GM18868 (cell line): ENCODE data around the gene PTH1R.

Source experiments
- ATAC-seq: cut with Tn5 transposase; IDR thresholded peaks from one replicate; pipeline ENCODE4 v1.9.1; 2021; ENCODE audit warnings: mild to moderate bottlenecking, moderate library complexity; ENCODE audit not compliant: unreplicated experiment

Gene PTH1R

DNA sequence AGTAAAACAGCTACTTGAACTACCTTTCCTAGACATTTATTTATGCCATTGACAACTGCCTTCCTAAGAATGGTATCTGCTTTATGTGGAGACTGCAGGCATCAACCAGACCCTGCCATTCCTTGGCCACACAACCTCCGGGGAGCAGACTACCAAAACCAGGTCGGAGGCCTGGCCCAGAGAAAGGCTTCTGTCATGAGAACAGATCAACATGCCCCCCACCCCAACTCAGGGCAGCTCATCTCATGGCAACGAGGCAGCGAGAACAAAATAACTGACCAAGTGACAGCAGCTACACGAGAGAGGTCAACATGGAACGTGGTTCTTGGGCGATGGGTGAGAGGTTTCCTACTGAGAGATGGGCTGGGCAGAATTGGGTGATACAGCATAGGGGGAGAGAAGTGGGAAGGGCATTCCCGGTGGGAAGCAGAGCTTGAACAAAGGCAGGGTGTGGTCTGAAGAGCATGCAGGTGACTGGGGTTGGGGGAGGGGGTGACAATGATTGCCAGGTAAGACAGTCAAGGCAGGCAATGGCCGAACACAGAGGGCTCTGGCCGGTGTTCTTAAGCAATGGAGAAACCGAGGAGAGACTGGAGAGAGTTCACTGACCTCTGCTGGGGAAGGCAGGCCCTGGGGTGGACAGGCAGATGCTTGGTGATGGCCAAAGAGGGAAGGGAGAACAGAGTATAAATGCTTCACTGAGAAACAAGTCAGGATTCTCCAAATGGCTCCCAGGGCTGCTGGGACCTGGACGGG, 65.1 kb downstream of the PTH1R start:
- no peak for ATAC-seq

DNA sequence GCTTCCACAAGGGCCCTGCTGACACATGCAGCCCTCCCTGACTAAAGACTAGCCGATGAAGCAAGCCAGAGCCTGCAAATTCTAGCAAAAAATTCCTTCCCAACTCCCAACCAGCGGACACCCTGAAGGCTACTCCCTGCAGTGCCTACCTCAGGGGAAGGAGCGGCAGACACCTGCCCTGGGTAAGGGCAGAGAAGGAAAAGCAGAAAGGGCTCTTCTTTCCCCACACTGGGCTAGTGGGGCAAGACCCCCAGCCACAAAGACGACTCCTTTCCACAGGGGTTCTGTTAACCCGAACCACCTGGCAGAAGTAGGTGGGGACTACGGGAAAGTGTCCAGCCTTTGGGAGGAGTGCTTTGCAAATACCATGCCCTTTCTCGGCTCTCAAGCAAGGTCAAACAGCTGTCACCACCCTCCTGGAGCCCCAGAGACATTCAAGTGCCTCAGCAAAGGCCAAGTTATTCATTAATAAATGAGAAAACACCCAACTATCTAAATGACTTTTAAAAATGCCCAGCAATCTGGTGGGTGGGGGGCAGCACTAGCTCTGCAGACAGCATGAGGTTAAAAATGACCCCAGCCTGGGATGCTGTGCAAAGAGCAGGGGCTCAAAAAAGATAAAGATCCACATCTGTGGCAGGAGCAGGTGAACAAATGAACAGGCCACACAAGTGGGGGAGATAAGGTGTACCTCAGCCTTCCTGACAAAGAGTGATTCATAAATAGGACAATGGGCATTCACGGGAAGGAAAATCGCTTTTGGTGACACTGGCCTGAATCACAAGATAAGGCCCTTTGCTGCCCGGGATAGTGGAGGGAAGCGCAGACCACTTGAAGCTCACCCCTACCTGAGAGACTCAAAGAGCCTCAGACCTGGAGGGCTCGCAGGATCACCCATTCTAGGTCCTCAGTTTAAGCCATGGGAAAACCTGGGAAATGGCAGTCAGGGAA, 66.0 kb downstream of the PTH1R start:
- no peak for ATAC-seq

DNA sequence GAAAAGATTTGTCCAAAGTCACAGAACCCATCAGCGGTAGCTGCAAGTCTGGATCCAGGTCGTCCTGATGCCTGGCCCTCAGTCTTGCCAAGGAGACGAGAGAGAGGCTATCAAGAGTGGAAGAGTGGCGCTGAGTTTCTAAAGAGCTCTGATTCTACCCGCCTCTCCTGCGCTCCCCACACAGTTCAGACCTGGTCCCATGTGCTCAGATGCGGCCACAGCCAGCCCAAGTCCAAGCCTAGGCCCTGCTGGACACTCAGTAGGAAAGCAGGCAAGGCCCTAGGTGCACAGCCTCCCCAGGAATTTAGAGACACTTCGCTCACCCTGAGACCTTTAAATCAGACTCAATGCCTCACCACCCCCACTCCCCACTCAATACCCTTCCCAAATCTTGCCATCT, 66.7 kb downstream of the PTH1R start:
- ATAC-seq, result no peak

DNA sequence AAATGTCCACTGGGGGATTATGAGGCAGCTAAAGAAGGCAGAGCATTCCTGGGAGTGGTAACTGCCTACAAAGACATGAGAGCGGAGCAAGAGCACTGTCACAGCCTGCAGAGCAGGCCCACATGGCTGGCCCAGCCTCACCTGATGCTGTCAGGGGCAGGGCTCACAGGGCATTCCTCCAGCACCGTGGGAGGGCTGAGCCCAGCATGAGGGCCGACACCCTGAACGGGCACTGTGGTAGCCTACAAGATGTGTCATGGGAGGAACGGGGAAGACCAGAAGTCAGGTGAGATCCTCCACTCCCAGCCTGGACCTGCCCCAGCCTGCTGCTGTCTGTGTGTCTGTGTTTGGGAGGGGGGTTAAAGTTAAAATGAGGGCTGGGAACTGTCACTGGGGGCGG, 68.9 kb downstream of the PTH1R start:
- ATAC-seq, result no peak

DNA sequence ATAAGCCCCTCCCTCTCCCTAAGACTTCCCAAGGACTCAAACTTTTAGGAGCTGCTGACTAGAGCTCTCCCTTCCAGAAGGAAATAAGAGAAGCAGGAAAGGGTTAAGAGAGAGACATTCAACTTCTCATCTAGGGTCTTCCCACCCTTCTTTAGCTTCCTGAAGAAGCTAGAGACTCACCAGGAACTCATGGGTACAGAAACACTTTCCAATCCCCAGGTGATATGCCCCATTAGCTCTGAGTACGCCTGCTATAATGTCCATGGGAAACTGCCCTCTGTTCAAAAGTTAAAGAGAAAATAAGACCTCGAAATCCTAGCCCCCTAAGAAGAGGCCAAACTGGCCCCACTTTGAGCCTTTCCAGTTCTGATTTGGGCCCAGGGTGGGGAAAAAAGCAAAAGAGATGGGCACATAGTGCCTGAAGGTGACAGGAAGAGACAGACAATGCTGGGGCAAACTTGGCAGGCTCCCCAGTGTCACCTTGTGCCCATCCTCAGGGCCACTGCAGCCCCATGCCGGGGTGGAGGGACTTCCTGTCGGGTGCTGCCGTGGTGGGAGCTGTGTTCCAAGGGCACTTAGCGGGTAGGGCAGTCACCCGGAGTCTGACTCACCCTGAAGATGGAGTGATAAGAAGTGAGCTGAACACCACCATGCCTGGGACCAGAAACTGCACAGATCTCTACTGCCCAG, 69.5 kb downstream of the PTH1R start:
- ATAC-seq, result no peak

DNA sequence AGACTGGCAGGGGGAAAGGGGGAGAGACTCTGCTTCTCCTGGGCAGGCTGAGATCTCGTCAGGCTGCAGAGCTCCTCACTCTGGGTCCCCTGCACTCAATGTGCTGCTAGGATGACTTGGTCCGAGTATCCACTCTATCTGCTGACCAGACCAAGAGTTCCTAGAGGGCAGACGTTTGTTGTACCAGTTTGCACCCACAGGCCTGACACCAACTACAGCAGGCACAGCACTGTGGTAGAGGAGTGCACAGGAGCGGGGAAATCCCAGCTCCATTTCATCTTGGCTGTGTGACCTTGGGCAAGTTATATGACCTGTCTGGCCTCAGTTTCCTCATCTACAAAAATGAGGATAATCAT, 70.0 kb downstream of the PTH1R start:
- ATAC-seq, result no peak

DNA sequence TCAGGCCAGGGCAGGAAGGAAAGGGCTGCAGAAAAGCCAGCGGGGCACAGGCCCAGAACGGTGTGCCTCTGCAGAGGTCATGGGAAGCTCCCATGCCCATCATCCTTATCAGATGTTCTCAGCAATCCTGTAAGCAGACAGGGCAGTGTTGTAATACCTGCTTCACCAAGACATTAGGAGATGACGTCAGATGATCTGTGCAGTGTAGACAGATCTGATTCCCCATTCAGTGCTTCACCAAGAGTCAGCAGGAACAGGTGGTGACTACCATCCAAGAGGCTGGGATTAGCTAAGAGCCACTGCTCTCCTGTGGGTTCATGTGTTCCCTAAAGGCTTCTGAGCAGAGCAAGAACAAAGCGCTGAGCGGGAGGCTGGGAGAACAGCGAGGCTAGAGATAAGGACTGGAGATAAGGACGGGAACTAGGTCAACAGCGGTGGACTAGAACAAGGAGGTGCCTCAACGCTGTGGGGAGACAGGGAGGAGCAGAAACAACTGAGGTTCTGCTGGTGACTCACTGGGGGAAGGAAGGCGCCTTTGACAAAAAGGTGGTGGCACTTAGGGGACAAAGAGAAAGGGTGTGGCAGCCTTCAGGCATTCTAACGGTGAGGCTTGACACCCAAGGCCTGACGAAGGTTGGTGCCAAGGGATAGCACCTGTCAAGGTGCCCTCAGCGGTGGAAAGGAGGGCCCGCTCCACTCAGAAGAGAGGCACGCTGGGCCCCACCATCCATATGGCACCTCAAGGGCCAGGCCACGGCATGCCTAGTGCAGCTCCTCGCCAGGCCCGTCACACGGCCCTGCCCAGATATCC, 70.7 kb downstream of the PTH1R start:
- no peak for ATAC-seq

DNA sequence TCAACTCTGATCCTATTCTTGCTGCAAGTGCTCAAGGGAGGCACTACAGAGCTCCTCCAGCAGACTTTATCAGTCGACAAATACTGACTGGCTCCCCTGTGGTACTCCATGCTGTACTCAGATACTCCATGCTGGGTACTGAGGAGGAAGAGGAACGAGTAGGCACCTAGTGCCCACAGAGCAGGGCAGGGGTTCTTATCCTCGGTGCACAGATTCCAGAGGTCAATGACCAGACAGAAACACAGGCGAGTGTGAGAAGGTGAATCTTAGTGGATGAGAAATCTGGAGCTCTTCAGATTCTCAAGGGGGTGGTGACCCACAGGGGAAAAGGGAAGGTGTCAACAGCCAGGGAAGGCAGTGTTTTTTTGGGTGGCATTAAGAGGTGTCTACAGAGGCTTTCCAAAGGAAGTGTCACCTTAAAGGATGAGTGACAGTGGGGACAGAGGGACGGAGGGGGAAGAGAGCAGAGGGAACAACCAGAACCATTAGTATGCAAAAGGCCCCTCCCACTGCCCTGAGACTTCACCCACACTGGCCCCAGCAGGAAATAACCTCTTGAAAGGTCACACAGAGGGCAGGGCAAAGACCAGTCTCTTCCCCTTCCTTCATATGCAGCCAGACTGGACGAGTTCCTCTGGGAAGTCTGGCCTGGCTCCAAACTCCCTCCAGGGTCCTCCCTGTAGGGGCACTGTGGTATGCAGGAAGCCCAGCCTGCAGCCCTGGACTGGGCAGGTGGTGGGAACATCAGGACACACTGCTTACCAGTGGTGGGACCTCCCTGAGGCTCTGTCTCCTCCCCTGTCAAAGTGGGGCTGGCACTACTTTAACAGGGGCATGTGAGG, 71.5 kb downstream of the PTH1R start:
- ATAC-seq, result no peak

DNA sequence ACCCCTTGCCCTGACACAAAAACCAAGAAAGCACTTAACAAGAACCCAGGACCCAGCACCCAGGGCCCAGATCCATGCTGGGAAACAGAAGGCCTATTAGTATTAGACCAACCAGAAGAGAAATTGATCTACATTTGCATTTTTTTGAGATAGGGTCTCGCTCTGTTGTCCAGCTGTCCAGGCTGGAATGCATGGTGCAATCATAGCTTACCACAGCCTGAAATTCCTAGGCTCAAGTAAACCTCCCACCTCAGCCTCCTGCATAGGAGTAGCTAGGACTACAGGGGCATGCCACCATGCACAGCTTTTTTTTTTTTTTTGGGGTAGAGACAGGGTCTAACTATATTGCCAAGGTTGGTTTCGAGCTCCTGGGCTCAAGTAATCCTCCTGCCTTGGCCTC, 72.7 kb downstream of the PTH1R start:
- no peak for ATAC-seq

DNA sequence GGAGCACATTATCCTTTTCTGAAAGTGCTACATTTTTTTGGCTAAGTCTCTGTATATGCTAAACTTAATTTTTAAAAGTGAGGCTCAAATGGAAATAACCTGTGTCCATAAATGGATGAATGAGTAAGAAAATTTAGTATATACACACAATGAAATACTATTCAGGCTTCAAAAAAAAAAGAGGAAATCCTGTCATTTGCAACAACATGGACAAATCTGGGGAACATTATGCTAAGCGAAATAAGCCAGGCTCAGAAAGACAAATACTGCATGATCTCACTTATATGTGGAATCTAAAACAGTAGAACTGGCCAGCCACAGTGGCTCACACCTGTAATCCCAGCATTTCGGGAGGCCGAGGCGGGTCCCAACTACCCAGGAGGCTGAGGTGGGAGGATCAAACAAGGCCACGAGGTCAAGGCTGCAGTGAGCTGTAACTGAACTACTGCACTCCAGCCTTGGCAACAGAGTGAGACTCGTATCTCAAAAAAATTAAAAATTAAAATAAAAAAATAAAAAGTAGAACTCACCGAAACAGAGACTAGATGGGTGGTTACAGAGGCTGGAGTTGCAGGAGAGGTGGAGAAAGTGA, 73.2 kb downstream of the PTH1R start:
- ATAC-seq, result no peak

DNA sequence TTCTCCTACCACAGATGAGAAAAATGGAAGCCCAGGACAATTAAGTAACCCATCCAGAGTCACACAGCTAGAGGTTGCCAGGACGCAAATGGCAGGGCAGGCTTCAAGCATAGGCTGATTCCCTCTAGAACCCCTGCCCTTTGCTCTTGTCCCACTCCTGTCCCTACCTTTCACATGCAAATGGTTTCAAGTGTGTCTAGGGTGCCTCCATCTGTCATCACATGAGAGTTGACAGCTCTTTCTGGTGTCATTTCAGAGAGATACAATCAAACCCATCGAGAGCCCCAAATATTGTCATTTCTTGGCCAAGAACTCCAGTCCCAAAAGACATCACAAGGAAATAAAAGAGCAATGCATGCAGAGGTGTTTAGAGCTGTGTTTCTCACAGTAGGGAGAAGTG, 75.3 kb downstream of the PTH1R start:
- no peak for ATAC-seq
